Measurements from ENCODE around the gene EPS8. TPM values are rescaled to one million over a fixed set of nuclear protein-coding genes. Genes with fewer than 3 reads are reported as not detected.

Gene EPS8
- total RNA-seq, 1 experiment from 2014 or later: 13.9 TPM

DNA sequence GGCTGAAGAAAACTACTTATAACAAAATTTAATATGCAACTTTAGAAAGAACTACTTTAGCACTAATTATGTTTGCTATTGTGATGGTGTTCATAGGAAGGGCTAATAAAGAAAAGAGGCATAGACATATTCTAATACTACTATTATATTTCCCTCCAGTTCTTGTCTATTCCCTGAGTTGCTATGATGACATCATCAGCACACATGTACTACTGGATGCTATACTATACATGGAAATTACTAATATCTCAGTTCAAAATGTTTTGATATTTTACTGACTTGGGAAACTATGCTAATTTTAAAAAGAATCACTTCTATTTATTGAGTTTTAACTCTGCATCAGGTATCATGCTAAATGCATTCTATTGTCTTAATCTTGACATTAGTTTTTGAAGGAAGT, 101.6 kb downstream of the EPS8 start:
- TF ChIP-seq, protein P1, sequence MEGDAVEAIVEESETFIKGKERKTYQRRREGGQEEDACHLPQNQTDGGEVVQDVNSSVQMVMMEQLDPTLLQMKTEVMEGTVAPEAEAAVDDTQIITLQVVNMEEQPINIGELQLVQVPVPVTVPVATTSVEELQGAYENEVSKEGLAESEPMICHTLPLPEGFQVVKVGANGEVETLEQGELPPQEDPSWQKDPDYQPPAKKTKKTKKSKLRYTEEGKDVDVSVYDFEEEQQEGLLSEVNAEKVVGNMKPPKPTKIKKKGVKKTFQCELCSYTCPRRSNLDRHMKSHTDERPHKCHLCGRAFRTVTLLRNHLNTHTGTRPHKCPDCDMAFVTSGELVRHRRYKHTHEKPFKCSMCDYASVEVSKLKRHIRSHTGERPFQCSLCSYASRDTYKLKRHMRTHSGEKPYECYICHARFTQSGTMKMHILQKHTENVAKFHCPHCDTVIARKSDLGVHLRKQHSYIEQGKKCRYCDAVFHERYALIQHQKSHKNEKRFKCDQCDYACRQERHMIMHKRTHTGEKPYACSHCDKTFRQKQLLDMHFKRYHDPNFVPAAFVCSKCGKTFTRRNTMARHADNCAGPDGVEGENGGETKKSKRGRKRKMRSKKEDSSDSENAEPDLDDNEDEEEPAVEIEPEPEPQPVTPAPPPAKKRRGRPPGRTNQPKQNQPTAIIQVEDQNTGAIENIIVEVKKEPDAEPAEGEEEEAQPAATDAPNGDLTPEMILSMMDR (IDR thresholded peaks at IDR 0.05; ENCODE audit: insufficient read depth in 1 of 2, low read depth in 1 of 2, low read length in 1 of 2, severe bottlenecking in 1 of 2, unreplicated experiment in 1 of 2): no peak
- no TSS peak for BruUV-seq (replicated peaks)
- no peak for DNase-seq
- no peaks in the 10 kb centered on the region for H3K9me3 Mint-ChIP-seq (ENCODE audit: unreplicated experiment)
- Histone ChIP-seq H3K4me1 (peaks cover 30% of the 10 kb centered on the region), H3K9me3 (no peaks in the 10 kb centered on the region), H3K27me3 (replicated peaks; ENCODE audit: control insufficient read depth, insufficient read depth, low read length) (no peaks in the 10 kb centered on the region), H3K36me3 (ENCODE audit: control insufficient read depth, insufficient read depth, low read length) (no peaks in the 10 kb centered on the region), H3K4me3 (ENCODE audit: low read depth, low read length) (no peak overlapping the region)
- peaks cover 15% of the 10 kb centered on the region for H3K4me1 Mint-ChIP-seq (ENCODE audit: low read depth, unreplicated experiment)
- H3K27ac Mint-ChIP-seq (ENCODE audit: unreplicated experiment): no peak overlapping the region
- intact Hi-C loops (cut with micrococcal nuclease; ENCODE audit: unreplicated experiment): loop anchor here (10.0 kb wide), 1 partner anchor 93 kb away; no protein-coding TSS in a partner anchor
- ChIA-PET POLR2A (no interaction called here), CTCF (no interaction called here)
- H3K4me3 Mint-ChIP-seq (ENCODE audit: unreplicated experiment): peak overlapping the region; percentile 23
- no peaks in the 10 kb centered on the region for H3K27me3 Mint-ChIP-seq (ENCODE audit: insufficient read depth, unreplicated experiment)
- no peaks in the 10 kb centered on the region for H3K36me3 Mint-ChIP-seq (ENCODE audit: insufficient read depth, unreplicated experiment)

DNA sequence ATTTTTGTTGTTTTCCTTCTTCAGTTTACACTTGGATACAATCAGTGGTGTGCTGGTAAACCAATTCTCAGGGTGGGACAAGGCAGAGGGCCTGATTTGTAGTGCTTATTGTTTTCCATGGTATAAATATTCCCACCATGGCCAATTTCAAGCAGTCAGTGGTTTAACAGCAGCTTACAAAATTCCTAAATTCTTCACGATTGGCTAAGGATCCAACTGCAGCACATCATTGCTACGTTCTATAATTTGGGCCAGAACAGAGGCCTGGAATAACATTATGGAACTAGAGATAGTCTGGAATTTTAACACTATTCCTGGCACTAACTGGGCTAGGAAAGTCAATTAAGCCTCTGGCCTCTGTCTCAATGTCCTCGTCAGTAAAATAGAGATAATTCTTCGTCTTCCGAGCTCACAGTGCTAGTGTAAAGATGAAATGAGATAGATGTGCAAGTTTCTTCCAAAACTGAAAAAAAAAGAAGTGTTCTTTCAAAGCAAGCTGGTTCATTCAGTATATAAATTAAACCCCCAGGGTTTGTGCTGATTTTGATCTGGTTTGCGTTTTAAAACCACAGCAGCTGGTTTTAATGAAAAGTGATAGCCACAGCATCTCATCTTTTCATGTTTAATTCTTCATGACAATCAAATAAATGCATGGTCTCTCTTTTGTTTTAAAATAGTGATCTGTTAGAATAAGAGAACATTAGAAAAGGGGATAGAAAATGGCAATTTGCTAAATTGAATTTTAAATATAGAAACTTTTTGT, 104.1 kb downstream of the EPS8 start:
- no peak overlapping the region for H3K27ac Mint-ChIP-seq (ENCODE audit: unreplicated experiment)
- H3K9me3 Mint-ChIP-seq (ENCODE audit: unreplicated experiment): no peaks in the 10 kb centered on the region
- CTCF ChIA-PET: interaction anchor here (0.6 kb wide), 1 partner anchor 22 kb away, joined by 4 read pairs; no protein-coding TSS in a partner anchor
- Histone ChIP-seq H3K36me3 (ENCODE audit: control insufficient read depth, insufficient read depth, low read length) (no peaks in the 10 kb centered on the region), H3K9me3 (no peaks in the 10 kb centered on the region), H3K4me1 (peaks cover 32% of the 10 kb centered on the region), H3K27me3 (replicated peaks; ENCODE audit: control insufficient read depth, insufficient read depth, low read length) (no peaks in the 10 kb centered on the region), H3K4me3 (ENCODE audit: low read depth, low read length) (no peak overlapping the region)
- BruUV-seq (replicated peaks): no TSS peak
- H3K27me3 Mint-ChIP-seq (ENCODE audit: insufficient read depth, unreplicated experiment): no peaks in the 10 kb centered on the region
- H3K4me3 Mint-ChIP-seq (ENCODE audit: unreplicated experiment): no peak overlapping the region
- H3K4me1 Mint-ChIP-seq (ENCODE audit: low read depth, unreplicated experiment): peaks cover 8% of the 10 kb centered on the region
- TF ChIP-seq, protein P1 (IDR thresholded peaks at IDR 0.05; ENCODE audit: insufficient read depth in 1 of 2, low read depth in 1 of 2, low read length in 1 of 2, severe bottlenecking in 1 of 2, unreplicated experiment in 1 of 2): no peak
- POLR2A ChIA-PET: no interaction called here
- no peak for DNase-seq
- no peaks in the 10 kb centered on the region for H3K36me3 Mint-ChIP-seq (ENCODE audit: insufficient read depth, unreplicated experiment)
- intact Hi-C loops (cut with micrococcal nuclease; ENCODE audit: unreplicated experiment): loop anchor here (10.0 kb wide), 1 partner anchor 90 kb away; no protein-coding TSS in a partner anchor

DNA sequence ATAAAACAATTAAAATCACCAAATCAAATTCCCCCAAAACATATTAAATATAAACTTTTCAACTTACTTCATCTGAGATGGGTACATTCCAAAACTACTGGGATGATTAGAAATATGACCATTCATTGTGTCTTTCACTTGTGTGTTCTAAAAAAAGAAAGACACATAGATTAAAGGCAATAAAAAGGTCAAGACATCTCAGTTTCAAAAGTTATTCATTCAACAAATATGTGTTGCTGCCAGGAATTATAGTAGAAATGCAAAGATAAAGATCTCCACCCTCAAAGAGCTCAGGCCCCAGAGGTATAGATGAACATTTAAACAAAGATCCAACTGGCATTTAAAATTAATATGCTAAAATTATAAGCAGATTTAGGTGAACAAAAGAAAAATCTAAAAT, 106.4 kb downstream of the EPS8 start:
- Mint-ChIP-seq H3K4me1 (ENCODE audit: low read depth, unreplicated experiment) (peaks cover 18% of the 10 kb centered on the region), H3K27ac (ENCODE audit: unreplicated experiment) (no peak overlapping the region), H3K9me3 (ENCODE audit: unreplicated experiment) (no peaks in the 10 kb centered on the region), H3K27me3 (ENCODE audit: insufficient read depth, unreplicated experiment) (no peaks in the 10 kb centered on the region), H3K4me3 (ENCODE audit: unreplicated experiment) (no peak overlapping the region), H3K36me3 (ENCODE audit: insufficient read depth, unreplicated experiment) (no peaks in the 10 kb centered on the region)
- no peaks in the 10 kb centered on the region for H3K9me3 ChIP-seq
- no TSS peak for BruUV-seq (replicated peaks)
- intact Hi-C loops (cut with micrococcal nuclease; ENCODE audit: unreplicated experiment): loop anchor here (10.0 kb wide), 1 partner anchor 88 kb away; no protein-coding TSS in a partner anchor
- ChIA-PET POLR2A (no interaction called here), CTCF (no interaction called here)
- no peaks in the 10 kb centered on the region for H3K36me3 ChIP-seq (ENCODE audit: control insufficient read depth, insufficient read depth, low read length)
- TF ChIP-seq, protein P1 (IDR thresholded peaks at IDR 0.05; ENCODE audit: insufficient read depth in 1 of 2, low read depth in 1 of 2, low read length in 1 of 2, severe bottlenecking in 1 of 2, unreplicated experiment in 1 of 2): no peak
- peaks cover 22% of the 10 kb centered on the region for H3K4me1 ChIP-seq
- H3K4me3 ChIP-seq (ENCODE audit: low read depth, low read length): no peak overlapping the region
- no peak for DNase-seq
- H3K27me3 ChIP-seq (replicated peaks; ENCODE audit: control insufficient read depth, insufficient read depth, low read length): no peaks in the 10 kb centered on the region

Measured in Caco-2 (cell line).